Right renal pelvis (tissue), 4 donors: ENCODE data around the gene LHPP. TPM values are rescaled to one million over a fixed set of nuclear protein-coding genes. Genes with fewer than 3 reads are reported as not detected.

Experiments
- DNase-seq, 4 donors: peaks; one replicate each; pipeline ENCODE4 v3.0.0-alpha.2; 2013; ENCODE audit warnings: low read depth in 4 of 4, low spot score in 3 of 4, missing footprints in 1 of 4
- polyA plus RNA-seq, 4 donors: library from polyadenylated mRNA; unstranded; fragments of 120-200 nt; gene quantifications; one replicate each; pipeline ENCODE4 v1.2.1, GENCODE V29; 2013; ENCODE audit not compliant: insufficient read length in 4 of 4

The LHPP gene
- polyA plus RNA-seq, 4 donors: 18.1 to 23.5 (median 21.8) TPM

DNA sequence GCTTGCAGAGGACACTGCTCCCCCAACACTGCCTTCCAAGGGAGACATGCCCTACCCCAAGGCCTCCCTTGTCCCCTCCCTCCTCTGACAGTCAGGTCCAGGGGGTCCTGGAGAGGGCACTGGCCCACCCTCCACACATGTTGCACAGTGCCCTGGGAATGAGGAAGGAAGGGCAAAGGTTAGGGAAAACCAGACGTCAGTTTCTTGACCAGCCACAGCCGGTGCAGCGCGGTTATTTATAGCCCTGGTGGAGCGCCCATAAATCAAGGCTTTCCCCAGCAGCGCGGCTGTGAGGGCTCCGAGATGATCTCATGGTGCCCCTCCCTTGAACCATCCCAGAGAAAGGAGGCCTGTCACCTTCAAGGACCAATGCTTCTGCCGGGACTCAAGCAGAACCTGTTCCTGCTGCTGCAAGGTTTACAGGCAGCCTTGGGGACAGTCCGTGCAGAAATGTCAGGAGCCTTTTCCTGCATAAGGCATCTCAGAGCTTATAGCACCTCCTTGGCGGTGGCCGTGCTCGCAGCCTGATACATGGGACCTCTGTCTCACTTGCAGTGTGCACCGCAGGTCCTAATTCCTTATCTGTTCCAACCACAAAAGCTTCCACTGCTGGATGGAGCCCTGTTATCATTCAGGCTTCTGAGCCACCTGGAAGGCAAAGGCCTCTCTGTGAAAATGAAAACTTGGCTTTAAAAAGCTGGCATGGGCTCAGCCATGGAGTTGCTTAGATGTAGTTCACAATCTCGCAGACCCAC, 127.3 kb downstream of the LHPP start:
- peak; percentile 64 to 83 (median 80) for DNase-seq

DNA sequence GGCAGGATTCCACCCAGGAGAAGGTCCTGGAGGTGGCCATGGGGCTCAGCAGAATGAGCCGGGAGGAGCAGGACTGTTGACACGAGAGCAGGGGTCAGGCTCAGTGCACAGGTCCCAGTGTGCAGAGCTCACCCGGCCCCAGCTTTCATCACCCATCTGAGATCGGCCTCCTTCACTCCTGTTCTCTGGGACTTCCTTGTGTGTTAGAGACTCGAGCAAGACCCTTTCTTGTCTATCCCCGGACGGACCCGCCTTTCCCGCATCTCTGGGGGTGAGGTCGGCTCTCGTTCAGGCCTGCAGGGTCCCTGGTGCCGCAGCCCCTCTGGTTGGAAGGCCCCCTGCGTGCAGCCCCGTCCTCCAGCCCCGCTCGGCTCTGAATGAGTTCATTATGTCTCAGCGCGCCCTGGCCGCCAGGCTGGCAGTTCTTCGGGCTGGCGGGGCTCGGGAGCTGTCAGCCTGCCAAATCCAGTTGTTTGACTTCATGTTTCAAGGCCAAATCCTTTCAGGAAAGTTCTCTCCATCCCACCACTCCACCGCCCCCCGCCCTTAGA, 127.9 kb downstream of the LHPP start:
- DNase-seq: no peak

DNA sequence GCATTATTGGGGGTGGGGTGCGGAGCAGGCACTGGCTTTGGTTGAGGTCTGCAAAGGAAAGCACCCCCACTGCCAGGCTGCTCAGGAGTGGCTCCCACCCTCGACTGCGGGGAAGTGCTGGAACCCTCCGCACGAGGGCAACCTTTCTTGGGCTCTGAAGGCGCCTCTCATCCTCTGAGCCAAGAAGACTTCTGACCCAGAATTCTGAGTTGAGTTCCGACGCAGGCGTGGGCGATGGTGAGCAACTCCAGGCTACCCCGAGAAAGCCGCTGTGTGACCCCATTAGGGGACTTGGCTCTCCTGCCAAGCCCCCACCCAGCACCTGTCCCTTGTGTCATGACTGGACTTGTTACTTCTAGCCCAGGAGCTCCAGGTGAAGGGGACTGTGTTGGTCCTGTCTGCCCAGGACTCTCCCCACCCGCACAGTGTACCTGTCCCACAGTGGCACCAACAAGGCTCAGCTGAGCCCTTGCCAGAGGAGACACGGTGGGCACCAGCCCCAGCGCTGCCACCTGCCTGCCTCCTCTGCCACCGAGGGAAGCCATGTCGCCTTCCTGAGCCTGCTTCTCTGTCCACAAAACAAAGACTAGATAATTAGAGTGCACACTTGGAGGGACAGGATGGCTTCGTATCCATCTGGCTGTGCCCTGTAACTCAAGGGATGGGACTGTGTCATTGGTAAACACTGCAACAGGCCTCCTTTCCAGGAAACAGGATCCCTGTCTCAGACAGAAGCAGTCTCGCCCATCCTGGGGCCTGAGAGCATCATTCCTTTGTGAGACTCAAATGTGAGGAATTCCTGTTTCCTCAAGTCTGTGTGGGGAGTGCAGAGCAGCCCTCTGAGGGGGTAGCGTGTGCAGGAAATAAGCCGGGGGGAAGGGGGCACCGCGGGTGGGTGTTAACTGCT, 128.8 kb downstream of the LHPP start:
- no peak for DNase-seq

DNA sequence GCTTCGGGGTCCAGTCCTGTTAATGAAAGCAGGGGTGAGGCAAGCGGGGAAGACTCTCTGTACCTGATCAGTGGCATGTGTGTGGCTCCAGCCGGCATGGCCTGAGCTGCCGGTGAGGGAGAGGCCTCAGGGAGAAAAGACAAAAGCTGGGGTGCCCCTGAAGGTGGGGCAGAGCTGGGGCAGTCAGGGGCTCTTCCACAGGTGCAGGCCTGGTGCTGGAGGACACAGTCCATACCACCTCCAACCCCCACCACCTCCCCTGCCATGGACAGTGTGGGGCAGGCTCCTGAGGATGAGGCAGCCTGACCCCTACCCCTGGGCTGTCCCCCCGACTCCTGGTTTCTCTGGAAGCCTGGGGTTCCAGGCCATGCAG, 129.5 kb downstream of the LHPP start:
- DNase-seq: no peak

DNA sequence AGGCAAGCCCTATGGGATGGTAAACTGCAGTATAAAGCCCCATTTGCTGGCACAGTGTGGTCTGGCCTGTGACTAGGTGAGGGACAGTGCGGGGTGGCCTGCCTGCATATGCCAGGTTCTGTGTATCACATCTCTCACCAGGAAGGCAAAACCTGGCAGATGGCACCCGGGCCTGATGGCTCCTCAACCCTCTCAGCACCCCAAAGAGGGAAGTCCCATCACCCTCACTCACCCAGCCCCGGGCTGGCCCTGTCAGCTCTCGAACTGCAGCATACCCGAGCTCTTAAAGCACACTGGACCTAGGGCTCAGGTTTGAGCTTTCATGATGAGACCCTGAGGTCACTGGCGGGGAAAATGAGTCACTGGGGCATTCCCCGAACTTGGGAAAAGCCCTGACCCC, 130.5 kb downstream of the LHPP start:
- DNase-seq: no peak

DNA sequence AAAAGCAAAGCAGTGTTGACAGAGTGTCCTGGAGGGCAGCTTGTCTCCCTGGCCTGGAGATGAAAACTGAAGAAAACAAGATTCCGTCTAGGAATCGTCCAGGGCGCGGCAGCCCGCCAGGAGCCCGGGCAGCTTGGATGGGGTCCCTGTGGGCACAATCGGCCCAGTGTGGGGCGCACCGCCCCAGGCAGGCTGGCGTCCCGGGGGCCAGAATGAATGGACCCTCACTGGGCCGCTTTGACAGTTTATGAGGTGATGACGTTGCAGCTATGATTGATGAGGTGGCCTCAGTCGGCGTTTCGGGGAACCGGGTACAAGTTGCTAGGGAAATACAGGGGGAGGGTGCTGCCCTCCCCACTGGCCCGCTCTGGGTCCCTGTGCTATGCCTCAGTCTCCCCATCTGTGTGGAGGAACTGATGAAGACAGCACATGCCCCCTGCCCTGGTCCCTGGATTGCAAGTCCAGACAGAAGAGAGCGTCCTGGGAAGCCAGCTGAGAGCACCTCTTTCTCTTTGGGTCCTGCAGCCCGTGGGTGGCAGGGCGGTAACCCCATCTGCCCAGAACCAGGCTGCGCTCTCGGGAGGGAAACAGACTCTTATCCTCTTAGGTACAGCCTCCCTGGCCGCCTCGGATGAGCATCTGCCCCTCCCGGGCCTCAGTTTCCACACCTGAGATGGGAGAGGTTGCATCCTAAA, 131.3 kb downstream of the LHPP start:
- no peak for DNase-seq

DNA sequence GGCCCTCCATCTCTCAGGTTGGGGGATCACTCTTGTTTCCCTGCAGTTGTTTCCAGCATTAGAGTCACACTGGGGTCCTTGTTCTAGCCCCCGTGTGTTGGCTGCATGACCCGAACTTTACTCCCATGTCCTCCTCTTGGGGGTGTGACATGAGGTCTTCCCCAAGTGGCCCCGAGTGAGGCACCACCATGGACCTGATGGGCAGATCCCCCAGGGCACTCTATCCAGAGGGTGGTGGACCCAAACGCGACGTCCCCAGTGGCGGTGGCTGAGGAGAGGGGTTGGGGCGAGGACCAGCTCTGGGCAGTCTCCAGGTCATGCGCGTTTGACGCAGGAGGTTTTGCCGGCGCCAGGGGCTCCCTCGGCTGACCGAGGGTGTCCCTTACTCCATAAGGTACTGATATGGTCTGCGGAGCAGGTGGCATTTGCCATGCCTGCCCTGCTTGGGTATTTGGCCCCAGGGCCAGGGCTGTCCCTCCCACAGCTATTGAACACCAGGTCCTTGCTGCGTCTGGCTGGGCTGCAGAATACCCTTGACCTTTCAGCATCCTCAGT, 131.9 kb downstream of the LHPP start:
- DNase-seq: no peak

DNA sequence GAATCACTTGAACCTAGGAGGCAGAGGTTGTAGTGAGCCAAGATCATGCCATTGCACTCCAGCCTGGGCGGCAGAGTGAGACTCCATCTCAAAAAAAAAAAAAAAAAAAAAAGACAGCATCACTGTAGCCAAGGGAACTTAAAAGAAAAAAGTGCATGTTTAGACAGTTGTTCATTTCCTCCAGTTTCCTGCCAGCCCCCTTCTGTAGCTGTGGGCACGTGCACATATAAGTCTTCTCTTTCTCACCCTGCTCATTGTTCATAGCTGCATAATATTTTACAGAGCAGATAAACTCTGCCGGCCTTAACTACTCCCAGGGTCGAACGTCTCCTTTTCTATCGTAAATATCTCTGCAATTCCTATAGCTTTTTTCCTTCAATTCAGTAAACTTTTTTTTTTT, 132.6 kb downstream of the LHPP start:
- no peak for DNase-seq

DNA sequence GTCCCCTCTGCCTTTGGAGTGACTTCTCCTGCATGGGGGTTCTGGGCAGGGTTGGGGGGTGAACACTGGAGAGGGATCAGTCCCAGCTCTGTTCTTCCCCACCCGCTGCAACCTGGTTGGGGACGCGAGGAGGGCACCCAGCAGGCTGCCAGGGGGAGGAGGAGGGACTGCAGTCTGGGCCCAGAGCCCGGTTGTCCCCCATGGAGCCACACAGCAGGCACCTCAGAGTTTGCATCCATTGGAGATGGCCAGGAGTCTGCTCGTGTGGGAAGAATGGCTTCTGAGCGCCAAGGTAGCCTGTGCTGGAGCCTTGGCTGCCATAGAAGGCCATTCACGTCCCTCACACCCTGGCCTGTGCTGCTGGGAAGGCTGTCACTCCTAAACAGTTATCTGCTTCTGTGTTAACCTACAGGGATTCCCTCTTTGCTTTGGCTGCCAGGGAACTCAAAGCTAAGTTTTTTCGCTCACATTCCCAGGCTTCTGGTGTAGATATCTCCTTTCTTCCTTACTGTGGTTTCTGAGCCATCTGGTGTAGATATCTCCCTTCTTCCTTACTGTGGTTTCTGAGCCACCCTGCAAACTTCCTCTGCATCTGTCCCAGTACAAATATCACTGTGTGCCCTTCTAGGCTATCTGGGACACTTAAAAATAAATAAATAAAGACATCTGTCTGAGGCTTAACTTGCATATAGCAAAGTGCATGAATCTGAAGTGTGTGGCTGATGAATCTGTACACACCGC, 133.7 kb downstream of the LHPP start:
- DNase-seq: no peak

DNA sequence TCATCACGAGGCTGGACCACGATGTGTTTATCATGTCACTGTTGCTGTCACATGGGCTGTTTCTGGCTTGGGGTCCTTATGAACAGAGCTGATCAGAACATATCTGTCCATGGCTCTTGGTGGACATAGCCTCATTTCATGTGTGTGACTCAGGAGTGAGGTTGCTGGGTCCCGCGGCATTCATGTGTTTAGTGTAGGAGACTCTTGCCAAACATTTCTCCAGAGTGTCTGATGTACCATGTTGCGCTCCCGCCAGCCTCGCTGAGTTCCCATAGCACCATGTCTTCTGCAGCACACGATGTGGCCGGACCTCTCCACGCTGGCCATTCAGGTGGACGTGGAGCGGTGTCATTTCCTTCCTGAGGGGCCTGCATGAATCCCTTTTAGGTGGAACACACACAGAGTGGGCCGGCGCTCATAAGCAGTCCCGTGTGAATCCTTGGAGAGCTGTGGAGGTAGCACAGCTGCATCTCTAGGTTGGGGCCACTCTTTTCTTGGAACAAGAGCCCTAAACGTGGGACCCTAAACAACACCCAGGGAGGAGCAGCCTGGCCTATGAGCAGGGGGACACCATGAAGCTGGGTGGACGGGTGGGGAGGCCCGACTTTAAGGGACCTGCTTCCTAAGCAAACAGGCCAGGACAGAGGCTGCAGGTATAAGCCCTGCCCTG, 134.6 kb downstream of the LHPP start:
- DNase-seq: no peak

DNA sequence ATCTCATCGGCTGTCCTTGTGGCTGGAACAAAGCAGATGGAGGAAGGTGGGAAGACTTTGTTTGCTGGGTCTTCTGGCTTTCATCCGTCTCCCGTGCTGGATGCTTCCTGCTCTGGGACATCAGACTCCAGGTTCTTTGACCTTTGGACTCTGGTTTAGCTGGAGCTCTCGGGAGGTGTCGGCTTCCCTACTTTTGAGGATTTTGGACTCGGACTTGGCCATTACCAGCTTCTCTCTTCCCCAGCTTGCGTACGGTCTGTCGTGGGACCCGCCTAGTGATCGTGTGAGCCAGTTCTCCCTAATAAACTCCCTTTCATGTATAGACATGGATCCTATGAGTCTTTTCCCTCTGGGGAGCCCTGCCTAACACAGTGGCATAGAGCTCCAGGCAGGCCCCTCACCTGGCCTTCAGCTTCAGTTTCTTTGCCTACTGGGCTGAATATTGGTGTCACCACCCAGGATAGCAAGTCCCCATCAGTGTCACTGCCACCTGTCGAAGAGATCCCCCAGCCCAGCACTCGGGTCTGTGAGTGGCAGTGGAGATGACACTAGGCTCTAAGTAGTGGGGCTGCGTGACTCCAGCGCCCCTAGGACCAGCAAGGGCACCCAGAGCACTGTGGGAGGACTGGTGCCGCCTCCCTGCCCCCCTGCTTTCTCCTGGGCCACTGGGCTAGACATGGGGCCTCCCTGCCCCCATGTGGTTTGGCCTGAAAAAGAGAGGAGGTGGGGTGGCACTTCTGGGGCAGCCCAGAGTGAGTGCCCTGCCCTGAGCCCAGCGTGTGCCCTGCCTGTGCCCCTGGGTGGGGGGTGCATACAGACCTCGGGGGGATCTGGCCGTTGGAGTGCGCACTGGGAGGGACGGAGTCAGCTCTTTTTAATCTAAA, 135.6 kb downstream of the LHPP start:
- no peak for DNase-seq

DNA sequence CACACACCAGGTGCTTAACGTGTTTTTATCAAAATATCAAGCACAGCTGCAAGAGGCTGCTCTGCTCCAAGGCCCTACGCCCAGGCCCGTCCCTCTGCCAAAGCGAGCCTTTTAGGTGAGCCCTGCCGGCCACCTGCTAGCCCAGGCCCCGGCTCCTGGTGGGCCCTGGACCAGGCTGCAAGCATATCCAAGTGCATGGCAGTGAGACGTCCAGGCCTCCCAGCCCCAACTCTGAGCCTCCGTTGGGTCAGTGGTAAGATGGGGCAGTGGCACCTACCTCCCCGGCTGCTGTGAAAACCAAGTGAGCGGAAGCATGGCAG, 136.2 kb downstream of the LHPP start:
- DNase-seq: no peak

DNA sequence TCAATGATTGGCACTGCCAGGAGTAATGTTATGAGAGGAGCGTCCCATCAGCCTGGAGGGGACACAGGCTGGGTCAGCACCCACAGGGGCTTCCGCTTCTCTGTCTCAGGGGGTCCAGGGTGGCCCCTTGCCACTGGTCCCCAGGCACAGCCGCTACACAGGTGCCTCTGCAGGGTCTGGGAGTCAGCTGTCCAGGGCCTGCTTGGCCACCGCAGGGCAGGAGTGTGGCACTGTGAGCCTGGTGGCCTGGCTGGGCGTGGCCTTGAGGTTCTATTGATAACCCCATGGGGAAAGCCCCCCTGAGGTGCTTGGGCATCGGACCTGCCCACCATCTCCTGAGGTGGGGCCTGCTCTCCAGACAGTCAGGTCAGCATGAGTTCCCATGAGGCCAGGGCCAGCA, 136.6 kb downstream of the LHPP start:
- DNase-seq: no peak

DNA sequence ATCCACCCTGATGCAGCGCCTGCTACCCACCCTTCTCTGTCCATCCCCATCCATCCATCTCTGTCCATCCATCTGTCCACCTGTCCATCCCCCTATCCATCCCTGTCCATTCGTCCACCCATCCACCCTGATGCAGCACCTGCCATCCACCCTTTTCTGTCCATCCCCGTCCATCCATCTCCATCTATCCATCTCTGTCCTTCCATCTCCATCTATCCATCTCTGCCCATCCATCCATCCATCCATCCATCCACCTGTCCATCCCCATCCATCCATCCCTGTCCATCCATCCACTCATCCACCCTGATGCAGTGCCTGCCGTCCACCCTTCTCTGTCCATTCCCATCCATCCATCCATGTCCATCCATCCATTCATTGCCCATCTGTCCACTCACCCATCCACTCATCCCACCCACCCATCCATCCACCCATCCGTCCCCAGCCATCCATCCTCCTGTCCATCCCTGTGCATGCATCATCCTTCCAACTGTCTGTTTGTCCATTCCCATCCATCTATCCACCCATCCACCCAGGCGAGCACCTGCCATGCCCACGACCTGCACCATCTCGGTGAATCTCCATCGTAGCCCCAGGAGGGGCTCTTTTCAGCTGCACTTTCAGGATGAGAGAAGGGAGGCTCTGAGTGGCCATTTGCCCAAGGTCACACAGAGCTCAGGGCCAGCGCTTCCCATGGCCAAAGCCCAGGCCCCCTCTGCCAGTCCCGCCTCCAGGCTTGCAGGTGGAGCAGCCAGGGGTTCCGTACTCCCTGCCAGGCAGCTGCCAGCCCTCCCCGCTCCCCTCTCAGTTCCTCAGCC, 137.4 kb downstream of the LHPP start:
- DNase-seq: no peak

DNA sequence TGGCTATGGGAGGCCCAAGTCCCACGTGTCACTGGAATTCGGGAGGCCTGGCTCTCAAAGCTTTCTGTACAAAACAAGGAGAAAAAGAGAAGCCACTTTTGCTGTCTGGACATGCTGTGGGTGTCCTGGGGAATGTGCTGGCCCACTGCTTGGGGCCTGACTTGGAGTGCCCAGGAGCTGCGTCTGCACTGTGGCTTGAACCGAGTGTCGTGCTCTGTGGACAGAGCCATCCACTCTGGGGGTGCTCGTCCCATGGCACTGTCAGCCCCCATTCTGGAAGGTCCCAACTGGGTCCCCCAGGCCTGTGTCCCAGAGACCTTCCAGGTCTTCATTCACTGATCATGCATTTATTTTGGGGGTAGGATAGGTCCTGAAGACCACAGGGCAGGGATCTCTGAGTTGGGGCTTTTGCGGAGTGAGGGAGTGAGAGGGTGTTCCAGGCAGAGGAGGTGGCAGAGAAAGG, 138.0 kb downstream of the LHPP start:
- no peak for DNase-seq

DNA sequence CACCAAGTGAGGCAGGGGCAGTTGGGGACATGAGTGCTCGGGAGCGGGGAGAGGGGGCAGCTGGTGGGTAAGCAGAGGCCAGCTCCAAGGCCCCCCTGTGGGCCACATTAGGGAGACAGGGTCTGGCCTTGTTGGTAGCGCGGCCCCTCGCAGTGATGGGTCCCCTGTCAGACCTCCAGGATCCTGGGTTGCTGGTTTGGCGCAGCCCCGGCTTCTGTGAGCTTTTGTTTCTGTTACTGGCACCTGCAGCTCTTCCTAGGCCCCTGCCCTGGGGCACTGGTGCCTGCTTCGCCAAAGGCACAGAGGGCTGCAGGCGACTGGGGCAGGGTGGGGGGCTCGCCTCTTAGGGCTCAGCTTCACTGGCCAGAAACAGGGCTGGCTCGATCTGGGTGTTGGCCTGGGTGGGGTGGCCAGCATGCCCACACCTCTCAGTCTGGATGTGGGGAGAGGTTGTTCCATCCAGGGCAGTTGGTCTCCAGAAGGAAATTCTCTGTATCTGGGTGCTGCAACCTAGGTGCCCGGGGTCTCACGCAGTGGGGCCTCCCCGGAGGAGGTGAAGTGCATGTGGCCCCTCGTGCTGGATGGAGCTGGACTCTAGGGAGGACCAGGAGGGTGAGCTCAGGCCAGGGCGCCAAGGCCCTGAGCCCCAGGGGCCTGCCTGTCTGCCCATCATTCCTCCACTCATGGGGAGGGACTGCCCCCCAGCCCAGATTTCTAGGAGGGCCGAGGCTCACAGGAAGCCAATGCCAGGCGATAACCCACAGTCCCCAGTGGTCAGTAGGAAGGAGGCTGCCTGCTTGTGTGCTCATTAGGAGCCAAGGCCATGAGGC, 138.6 kb downstream of the LHPP start:
- no peak for DNase-seq

DNA sequence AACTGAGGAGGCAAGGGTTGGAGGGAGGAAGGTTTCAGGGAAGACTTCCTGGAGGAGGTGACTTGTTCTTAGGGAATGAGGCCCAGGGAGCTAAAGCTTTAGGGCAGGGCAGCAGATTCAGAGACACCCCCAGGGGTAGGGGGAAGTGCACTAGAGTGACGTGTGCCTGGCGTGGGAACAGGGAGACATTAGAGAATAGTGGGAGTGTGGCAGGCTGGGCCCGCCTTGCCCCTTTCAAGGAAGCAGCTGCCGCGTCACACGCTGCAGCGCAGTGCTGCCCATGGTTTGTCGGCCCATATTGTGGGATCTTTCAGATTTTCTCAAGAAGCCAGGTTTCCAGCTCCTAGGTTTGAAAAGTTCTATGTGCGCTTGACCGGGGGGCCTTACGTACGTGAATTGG, 139.4 kb downstream of the LHPP start:
- no peak for DNase-seq
